IPS-18c (cell line): ENCODE data around the gene TP53I11.

Experiments
- H3K4me3 ChIP-seq: 2 replicates; pipeline ENCODE4 v1.7.0; 2013; ENCODE audit warnings: low read depth, mild to moderate bottlenecking, low read length, moderate library complexity; ENCODE audit not compliant: insufficient read depth
- H3K9me3 ChIP-seq: one replicate; pipeline ENCODE4 v1.6.1; 2013; ENCODE audit warnings: mild to moderate bottlenecking, low read length, moderate library complexity; ENCODE audit not compliant: control insufficient read depth, insufficient read depth

Gene TP53I11

DNA sequence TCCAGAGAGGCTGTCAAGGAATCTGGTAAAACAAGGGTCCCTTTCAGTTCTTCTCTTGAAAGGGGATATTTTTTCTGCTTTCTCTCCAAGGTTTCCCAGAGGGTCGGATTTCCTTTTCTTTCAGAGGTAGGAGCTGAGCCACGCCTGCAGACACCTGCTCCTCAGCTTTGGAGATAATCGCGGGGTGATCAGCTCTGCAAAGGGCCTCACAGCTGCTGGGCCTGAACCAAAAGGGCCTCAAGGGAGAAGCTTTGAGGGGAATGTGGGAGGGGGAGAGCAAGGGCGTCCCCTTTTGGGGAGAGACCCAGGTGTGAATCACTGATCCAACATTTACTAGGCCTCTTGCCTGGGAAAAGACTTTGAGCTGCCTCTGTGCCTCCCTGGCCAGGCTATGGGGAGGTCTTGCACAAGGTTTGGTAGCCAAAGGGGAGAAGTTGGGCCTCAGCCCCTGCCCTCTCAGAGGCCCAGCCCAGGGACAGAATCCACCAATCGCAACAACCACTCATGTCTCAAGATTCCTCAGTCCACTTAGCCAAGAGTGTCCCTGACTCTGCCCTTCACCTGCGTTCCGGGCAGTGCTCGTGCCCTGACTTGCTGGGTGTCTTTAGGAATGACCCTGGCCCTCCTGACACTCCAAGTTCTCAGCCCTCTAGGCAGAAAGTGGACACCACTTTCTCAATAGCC is 14.0 kb upstream of the TP53I11 start:
- Histone ChIP-seq H3K9me3 (no peaks in the 10 kb centered on the region), H3K4me3 (no peak overlapping the region)

- Histone ChIP-seq H3K9me3 (no peaks in the 10 kb centered on the region), H3K4me3 (no peak overlapping the region)
Observed at GRCh38 chr11:44963948-44964347, 13.3 kb upstream of the TP53I11 start.

GRCh38 chr11:44963136-44963535 is 12.5 kb upstream of the TP53I11 start:
- Histone ChIP-seq H3K4me3 (no peak overlapping the region), H3K9me3 (no peaks in the 10 kb centered on the region)

GRCh38 chr11:44962464-44962863 is 11.8 kb upstream of the TP53I11 start:
- Histone ChIP-seq H3K9me3 (no peaks in the 10 kb centered on the region), H3K4me3 (no peak overlapping the region)

GRCh38 chr11:44960200-44960845 is 9.6 kb upstream of the TP53I11 start:
- H3K4me3 ChIP-seq, result no peak overlapping the region

DNA sequence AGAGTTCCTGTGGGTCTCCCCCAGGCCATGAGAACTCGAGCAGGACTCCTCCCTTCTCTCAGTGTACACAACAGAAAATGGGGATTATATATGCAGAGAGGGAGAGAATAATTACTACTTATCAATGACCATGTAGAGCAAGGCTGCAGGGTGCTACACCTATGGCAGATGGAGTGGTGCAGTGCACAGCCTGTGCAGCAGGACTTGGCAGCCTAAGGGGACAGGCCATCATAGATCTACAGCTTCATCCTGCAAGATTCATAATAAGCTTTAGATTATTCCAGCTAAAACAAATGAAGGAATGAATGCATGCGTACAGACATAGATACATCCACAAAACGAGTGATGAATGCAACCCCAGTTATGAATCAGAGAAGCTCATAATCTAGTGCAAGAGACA is 8.4 kb upstream of the TP53I11 start:
- H3K4me3 ChIP-seq, result no peak overlapping the region
- no peaks in the 10 kb centered on the region for H3K9me3 ChIP-seq

More at GRCh38 chr11:44960200-44960845, 9.6 kb upstream of the TP53I11 start:
- H3K9me3 ChIP-seq, result no peaks in the 10 kb centered on the region

- H3K4me3 ChIP-seq, result no peak overlapping the region; the same call in 1 of the 2 replicates
- no peaks in the 10 kb centered on the region for H3K9me3 ChIP-seq
Observed at GRCh38 chr11:44957776-44958564, 7.3 kb upstream of the TP53I11 start.

DNA sequence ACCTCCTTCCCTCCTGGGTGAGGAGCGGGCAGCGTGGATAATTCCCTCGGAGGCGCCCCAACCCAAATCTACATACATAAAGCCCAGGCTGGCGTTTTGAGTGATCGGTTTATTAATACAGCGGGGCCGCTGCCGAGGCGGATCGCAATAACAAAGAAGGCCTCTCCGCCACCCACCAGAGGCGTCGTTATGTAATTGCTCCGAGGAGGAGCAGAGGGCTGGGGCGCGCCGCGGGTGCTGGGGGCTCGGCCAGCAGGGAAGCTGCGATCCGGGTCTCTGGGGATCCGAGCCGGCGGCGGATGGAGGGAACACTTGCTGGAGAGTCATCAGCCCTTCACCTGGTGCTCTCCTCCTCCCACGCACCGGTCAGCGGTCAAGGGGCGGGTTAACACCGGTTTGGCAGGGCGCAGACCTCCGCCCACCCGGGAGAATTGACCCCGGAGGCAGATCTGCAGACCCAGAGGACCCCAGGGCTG is 6.4 kb upstream of the TP53I11 start:
- peak overlapping the region; percentile 40 for H3K4me3 ChIP-seq
- no peaks in the 10 kb centered on the region for H3K9me3 ChIP-seq

GRCh38 chr11:44955015-44955738 is 4.5 kb upstream of the TP53I11 start:
- Histone ChIP-seq H3K4me3 (no peak overlapping the region), H3K9me3 (no peaks in the 10 kb centered on the region)

DNA sequence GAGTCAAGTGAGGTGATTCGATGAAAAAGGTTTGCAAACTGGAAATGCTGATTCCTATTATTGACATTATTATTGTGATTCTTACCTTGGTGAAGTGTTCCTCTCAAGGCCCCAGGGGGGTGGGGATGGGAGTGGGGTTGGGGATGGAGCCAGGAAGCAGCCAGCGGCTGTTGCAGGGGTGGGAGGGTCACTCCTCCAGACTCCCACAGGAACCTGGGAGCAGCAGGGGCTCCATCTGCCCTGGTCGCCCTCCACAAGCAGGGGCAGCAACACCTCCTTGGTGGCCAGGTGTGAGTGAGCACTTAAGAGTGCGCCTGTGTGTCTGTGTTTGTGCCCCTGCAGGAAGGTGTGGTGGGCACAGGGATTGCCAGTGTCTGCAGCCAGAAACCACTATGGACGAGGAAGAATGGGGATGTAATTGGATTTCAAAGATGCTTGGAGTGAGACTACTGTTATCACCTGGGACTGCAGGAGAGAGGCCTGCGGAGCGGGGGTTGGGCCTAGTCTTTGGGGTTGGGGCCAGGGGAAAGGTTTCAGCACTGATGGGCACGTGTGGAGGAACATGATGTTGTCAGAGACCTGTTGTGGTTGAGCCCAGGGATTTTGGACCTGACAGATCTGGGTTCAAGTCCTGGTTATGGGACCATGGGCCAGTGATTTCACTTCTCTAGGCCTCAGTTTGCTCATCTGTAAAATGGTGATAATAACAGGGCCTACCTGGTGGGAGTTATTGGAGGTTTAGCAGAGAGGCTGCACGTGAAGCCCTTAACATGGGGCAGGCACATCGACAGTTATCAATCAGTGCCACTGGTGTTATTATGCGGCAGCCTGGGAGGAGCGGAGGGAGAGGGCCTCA is 3.6 kb upstream of the TP53I11 start:
- Histone ChIP-seq H3K9me3 (no peaks in the 10 kb centered on the region), H3K4me3 (no peak overlapping the region)

GRCh38 chr11:44952500-44953260 is 2.0 kb upstream of the TP53I11 start:
- Histone ChIP-seq H3K4me3 (no peak overlapping the region), H3K9me3 (no peaks in the 10 kb centered on the region)

- no peaks in the 10 kb centered on the region for H3K9me3 ChIP-seq
- H3K4me3 ChIP-seq, result no peak overlapping the region
Observed at GRCh38 chr11:44952082-44952481, 1.4 kb upstream of the TP53I11 start.

- Histone ChIP-seq H3K4me3 (peak overlapping the region; percentile 81), H3K9me3 (no peaks in the 10 kb centered on the region)
Observed at GRCh38 chr11:44950031-44950624, 555 bp downstream of the TP53I11 start.

GRCh38 chr11:44949160-44950030 is 1.3 kb downstream of the TP53I11 start:
- Histone ChIP-seq H3K4me3 (peak overlapping the region; percentile 81), H3K9me3 (no peaks in the 10 kb centered on the region)

DNA sequence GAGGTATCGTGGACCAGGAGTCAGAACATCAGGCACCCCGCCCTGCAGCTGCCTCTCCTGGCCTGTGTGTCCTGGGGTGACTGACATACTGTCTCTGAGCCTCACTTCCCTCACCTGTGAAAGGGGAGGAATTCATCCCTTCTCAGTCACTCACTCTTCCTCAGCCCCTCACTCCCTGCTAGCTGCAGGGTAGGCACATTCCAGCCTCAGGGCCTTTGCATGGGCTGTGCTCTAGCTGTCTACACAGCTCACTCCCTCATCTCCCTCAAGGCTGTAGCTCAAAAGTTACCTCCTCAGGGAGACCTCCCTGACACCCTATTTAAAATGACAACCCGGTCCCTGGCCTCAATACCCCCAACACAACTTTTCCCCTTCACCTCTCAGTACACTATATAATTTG is 2.5 kb downstream of the TP53I11 start:
- H3K4me3 ChIP-seq, result no peak overlapping the region
- no peaks in the 10 kb centered on the region for H3K9me3 ChIP-seq
